Glomerular endothelial cell (primary cell): ENCODE results near the gene KDM4B. TPM values are rescaled to one million over a fixed set of nuclear protein-coding genes. Genes with fewer than 3 reads are reported as not detected.

ENCODE experiments used
- DNase-seq: peaks from one replicate; pipeline ENCODE4 v3.0.0-alpha.2; 2011; ENCODE audit warnings: low read depth, low spot score; ENCODE audit errors: extremely low read depth
- total RNA-seq: library from RNA; depleted of rRNA; stranded (reverse); fragments of >200 nt; gene quantifications from 2 replicates; pipeline ENCODE4 v1.2.3, GENCODE V29; 2015

Gene KDM4B
- total RNA-seq, 1 donor from 2014 or later, result 47.5 TPM

DNA sequence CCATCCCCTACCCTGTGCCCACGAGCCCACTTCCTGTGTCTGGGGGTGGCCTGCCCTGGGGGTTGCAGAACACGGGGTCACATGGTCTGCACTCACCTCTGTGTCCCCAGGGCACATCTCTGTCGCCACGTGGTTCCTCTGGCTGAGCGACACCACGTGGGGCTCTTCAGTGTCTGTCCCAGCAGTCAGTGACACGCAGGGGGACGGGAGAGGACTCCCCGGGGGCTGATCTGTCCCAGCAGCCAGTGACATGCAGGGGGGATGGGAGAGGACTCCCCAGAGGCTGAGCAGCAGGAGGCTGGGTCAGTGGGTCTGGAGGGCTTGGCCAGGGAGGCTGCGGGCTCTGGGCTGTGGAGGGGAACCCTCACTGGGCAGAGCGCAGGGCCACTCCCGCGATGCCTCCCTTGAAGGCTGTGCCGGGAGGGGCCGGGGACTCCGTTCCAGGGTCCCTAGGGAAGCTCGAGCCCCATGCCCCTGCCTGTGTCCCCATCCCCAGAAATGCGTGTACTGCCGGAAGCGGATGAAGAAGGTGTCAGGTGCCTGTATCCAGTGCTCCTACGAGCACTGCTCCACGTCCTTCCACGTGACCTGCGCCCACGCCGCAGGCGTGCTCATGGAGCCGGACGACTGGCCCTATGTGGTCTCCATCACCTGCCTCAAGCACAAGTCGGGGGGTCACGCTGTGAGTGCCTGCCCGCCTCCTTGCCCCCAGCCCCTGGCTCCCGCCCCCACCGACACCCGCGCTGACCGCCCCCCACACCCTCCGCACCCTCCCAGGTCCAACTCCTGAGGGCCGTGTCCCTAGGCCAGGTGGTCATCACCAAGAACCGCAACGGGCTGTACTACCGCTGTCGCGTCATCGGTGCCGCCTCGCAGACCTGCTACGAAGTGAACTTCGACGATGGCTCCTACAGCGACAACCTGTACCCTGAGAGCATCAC lies 174.8 kb downstream of the KDM4B start:
- no peak for DNase-seq

GRCh38 chr19:5144545-5145179 lies 175.7 kb downstream of the KDM4B start:
- no peak for DNase-seq

DNA sequence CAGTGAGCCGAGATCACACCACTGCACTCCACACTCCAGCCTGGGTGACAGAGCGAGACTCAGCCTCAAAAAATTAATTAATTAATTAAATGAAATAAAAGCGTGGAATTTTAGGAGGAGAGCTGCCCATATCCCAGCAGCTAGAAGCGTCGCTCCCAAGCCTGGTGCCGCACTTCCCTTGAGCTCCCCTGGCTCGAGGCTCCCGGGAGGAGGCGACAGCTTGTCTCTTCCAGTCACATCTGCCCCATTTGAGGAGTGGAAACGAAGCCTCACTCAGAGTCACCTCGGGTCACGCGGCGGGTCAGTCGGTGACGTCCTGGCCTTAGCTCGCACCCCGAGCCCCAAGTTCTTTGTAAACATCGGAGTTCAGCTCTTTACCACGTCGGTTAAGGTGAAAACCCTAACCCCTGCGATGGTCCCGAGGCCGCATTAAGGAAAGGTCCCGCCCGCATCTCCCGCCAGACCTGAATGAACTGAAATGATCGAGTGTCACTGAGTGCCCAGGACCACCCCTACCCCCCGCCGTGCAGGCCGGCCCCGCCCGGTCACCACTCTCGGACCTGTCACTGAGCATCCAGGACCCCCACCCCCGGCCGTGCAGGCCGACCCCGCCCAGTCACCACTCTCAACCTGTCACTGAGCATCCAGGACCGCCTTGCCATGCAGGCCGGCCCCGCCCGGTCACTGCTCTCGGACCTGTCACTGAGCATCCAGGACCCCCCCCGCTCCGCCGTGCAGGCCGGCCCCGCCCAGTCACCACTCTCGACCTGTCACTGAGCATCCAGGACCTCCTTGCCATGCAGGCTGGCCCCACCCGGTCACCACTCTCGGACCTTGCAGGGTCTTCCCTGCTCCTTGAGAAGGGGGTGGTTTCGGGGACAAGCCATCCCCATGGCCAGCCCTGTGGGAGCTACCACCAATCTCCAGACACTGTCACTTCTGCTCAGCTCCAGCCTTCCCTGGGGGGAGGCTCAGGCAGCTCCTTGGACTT lies 176.9 kb downstream of the KDM4B start:
- DNase-seq, result no peak

DNA sequence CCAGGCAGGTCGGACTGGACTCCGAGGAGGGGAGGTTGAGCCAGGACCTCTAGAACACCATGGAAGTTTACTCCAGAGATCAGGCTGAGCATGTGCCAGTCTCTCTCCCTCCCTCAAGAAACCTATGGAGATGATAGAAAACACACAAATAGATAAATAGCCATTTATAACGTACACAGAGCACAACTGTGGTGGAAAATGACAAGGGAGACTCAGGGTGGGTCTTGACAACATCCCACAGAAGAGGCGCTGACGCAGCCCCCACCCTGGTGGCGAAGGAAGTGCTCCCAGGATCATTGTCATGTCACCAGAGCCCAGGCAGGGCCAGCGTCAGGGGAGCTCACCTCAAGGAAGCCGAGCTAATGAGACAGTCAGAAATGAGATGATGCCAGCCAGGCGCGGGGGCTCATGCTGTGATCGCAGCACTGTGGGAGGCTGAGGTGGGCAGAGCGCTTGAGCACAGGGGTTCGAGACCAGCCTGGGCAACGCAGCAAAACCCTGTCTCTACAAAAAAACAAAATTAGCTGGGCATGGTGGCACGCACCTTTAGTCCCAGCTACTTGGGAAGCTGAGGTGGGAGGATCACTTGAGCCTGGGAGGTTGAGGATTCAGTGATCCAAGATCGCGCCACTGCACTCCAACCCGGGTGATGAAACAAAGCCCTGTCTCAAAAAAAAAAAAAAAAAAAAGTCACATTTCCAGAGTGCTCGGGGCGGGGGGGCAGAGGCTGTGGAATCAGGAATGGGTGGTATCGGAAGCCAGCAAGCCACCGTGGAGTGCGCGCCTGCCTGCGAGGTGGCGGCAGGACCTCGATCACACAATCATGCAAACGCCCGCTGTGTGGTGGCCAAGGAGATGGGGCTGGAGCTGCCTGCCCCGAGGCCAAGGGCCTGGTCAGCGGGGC lies 178.4 kb downstream of the KDM4B start:
- DNase-seq, result no peak

DNA sequence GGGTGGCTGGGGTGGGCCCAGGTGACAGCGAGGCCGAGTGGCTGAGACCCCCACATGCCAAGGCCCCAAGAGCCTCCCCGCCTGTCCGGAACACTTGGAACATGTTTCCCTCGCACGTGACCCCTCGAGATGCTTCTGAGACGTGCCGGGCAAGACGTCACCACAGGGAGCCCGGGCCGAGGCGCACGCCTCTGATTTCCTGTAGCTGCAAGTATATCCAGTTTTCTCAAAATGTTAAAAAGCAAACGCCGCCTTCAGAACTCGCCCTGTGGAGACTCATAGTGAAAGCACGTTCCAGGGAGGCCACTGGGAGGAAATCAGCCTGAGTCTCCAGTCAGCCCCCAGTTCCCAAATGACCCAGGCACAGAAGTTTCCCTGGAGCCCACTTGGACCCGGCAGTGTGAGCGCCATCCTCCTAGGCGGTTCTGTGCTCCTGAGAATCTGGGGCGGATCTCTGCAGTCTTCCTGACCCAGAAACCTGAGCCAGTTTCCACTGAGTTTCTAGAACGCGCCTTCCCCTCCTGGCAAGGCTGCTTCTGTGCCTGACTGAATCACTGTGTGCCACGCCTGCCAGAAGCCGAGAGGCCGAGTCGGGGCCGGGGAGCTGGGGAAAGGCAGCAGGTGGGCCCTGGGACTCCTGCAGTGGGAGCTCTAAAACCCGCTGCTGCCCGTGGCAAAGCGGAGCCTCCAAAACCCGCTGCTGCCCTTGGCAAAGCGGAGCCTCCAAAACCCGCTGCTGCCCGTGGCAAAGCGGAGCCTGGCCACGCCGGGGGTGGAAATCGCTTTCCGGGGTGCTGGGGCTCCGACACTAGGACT lies 179.3 kb downstream of the KDM4B start:
- no peak for DNase-seq

- DNase-seq, result no peak
Observed at GRCh38 chr19:5148794-5149190, 179.9 kb downstream of the KDM4B start.

DNA sequence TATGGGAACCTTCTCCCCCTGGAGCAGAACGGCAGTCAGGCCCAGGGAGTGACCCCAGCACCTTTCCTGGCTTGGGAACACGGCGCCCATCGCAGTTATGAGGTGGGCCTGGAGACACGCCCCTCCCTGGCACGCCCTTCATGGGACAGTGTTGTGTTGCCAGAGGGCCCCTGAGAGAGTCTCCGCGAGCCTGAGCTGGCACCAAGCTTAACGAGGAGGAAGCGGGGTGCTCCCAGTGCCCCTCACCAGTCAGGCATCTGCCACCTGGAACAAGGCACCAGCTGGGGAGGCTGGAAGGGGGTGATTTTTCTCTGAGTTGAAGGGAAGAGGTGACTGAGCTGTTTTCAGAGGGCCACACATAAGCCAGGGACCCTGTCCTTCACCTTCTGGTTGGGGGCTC lies 180.6 kb downstream of the KDM4B start:
- no peak for DNase-seq

- no peak for DNase-seq
Observed at GRCh38 chr19:5149932-5150901, 181.3 kb downstream of the KDM4B start.

- no peak for DNase-seq
Observed at GRCh38 chr19:5150902-5151741, 182.2 kb downstream of the KDM4B start.

- DNase-seq, result no peak
Observed at GRCh38 chr19:5152013-5152763, 183.3 kb downstream of the KDM4B start.

- DNase-seq, result no peak
Observed at GRCh38 chr19:5152767-5153532, 184.0 kb downstream of the KDM4B start.

DNA sequence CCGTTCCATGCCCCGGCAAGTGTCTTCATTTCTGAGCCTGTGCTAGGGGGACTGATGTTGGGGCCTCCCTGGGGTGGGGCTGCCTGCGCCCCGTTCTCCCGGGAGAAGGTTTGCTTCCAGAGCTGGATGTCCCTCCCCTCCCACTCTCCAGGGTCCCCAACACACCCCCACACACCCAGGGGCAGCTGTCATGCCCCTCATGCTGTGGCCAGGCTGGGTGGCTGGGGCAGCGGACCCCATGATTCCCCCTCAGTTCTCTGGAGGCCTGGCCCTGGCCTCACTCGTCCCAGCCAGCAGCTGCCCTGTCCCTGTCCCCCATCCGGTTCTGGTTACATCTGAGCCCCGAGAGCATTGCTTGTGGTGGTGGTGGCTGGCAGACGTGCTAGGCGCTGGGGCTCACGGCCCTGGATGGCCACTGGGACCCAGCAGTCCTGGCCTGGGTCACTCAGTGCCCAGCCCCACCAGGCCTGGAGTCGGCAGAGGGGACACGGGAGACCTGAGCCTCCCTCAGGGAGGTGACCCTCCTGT lies 184.8 kb downstream of the KDM4B start:
- DNase-seq, result no peak

GRCh38 chr19:5154129-5154798 lies 185.4 kb downstream of the KDM4B start:
- DNase-seq, result no peak

DNA sequence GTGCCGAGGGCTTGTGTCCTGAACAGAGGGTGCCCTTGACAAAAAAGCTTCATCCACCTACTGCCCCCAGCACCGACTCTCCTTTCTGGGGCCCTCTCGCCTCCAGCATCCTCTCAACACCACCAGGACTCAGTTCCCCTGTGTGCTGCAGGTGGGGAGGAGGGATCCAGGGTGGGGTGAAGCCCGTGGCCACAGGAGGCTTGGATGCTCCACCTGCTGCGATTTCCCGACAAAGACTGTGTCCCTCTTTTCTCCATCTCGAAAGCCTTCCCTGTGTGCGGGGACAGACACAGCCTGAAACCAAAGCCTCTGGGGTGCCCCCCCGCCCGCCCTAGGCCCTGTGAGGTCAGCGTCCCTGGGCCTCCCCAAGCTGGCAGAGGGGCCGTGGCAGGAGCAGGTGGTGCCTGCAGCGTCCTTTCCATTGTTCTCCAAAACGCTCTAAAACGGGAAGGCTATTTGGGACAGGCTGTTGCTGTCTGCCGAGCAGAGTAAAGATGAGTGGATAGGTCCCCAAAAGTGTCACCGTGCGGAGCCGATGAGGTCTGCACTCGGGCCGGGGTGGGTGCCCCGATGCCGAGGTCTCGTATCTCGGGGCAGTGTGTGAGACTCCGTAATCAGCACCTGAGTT lies 186.0 kb downstream of the KDM4B start:
- no peak for DNase-seq
